Loucy (cell line): ENCODE data around the gene TBKBP1.

Source experiments
- EZH2phosphoT487 ChIP-seq: fragments of 200-600 bp; IDR thresholded peaks from 2 replicates; pipeline ENCODE4 v1.6.1; 2018; ENCODE audit warnings: antibody characterized with exemption, mild to moderate bottlenecking, moderate library complexity, borderline replicate concordance
- TF ChIP-seq, protein P1 (sequence below): fragments of 200-600 bp; sonication (generic); conservative IDR thresholded peaks from 2 replicates; pipeline ENCODE4 v1.5.1; 2014; ENCODE audit warnings: mild to moderate bottlenecking, antibody characterized with exemption, low read length

GRCh38 chr17:47674499-47674898, 19.5 kb upstream of the TBKBP1 start:
- TF ChIP-seq, protein P1, sequence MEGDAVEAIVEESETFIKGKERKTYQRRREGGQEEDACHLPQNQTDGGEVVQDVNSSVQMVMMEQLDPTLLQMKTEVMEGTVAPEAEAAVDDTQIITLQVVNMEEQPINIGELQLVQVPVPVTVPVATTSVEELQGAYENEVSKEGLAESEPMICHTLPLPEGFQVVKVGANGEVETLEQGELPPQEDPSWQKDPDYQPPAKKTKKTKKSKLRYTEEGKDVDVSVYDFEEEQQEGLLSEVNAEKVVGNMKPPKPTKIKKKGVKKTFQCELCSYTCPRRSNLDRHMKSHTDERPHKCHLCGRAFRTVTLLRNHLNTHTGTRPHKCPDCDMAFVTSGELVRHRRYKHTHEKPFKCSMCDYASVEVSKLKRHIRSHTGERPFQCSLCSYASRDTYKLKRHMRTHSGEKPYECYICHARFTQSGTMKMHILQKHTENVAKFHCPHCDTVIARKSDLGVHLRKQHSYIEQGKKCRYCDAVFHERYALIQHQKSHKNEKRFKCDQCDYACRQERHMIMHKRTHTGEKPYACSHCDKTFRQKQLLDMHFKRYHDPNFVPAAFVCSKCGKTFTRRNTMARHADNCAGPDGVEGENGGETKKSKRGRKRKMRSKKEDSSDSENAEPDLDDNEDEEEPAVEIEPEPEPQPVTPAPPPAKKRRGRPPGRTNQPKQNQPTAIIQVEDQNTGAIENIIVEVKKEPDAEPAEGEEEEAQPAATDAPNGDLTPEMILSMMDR: no peak
- no peak for TF ChIP-seq EZH2phosphoT487
